Non-pigmented ciliary epithelial cell (primary cell): ENCODE data around the gene S1PR4.

Source experiments
- DNase-seq: peaks from one replicate; pipeline ENCODE4 v3.0.0-alpha.2; 2010; ENCODE audit warnings: low read depth

S1PR4 gene

GRCh38 chr19:3224346-3225168, 46.0 kb downstream of the S1PR4 start, which contains the start of gene CELF5:
TSS of gene CELF5 (plus strand) at chr19:3224661. CDS start at chr19:3224740, 79 bp downstream.
- DNase-seq: no peak

- DNase-seq: no peak
Observed at GRCh38 chr19:3225169-3225485, 46.6 kb downstream of the S1PR4 start.

- no peak for DNase-seq
Observed at GRCh38 chr19:3225677-3226093, 47.1 kb downstream of the S1PR4 start.

GRCh38 chr19:3227054-3227626, 48.6 kb downstream of the S1PR4 start:
- no peak for DNase-seq

- no peak for DNase-seq
Observed at GRCh38 chr19:3229346-3229743, 50.8 kb downstream of the S1PR4 start.
